Keratinocyte (primary cell): ENCODE results near the gene ASPN. TPM values are rescaled to one million over a fixed set of nuclear protein-coding genes. Genes with fewer than 3 reads are reported as not detected.

Source experiments
- DNase-seq: peaks from one replicate; pipeline ENCODE4 v3.0.0-alpha.2; 2011; ENCODE audit warnings: low read depth, missing footprints, low spot score
- FAIRE-seq: peaks from 2 replicates; lab custom pipeline; 2011; peaks lifted over from hg19 to GRCh38; lab: Jason Lieb, UNC
- H2AFZ ChIP-seq: 2 replicates; pipeline ENCODE4 v1.6.0; 2012; ENCODE audit warnings: low read length, control low read depth, inconsistent platforms; ENCODE audit not compliant: control insufficient read depth
- H3K27ac ChIP-seq: 2 replicates; pipeline ENCODE4 v1.5.1; 2011; ENCODE audit warnings: low read length; ENCODE audit not compliant: control insufficient read depth, insufficient read depth
- H3K27me3 ChIP-seq: 3 replicates; pipeline ENCODE4 v1.6.0; 2011; ENCODE audit warnings: low read length; ENCODE audit not compliant: control insufficient read depth, insufficient read depth; ENCODE audit errors: extremely low read depth
- H3K36me3 ChIP-seq, 2 experiments: 2 replicates in 1 of 2; 3 replicates in 1 of 2; pipeline ENCODE4 v1.5.1; 2011; ENCODE audit warnings: low read length in 2 of 2, mild to moderate bottlenecking in 1 of 2; ENCODE audit not compliant: control insufficient read depth in 2 of 2, insufficient read depth in 2 of 2; ENCODE audit errors: extremely low read depth in 1 of 2
- H3K4me1 ChIP-seq: 3 replicates; pipeline ENCODE4 v1.5.1; 2011; ENCODE audit warnings: low read length; ENCODE audit not compliant: control insufficient read depth, insufficient read depth; ENCODE audit errors: extremely low read depth
- H3K4me2 ChIP-seq: 3 replicates; pipeline ENCODE4 v1.6.0; 2011; ENCODE audit warnings: low read depth, low read length; ENCODE audit not compliant: control insufficient read depth, insufficient read depth; ENCODE audit errors: extremely low read depth
- H3K4me3 ChIP-seq, 3 experiments: fragments of 200-600 bp in 1 of 3; sonication (generic) in 1 of 3; 2 replicates in 2 of 3; 3 replicates in 1 of 3; pipeline ENCODE4 v1.5.1; 2011 to 2016; ENCODE audit warnings: low read length in 3 of 3, mild to moderate bottlenecking in 3 of 3, control low read depth in 2 of 3, inconsistent platforms in 1 of 3, low read depth in 1 of 3, mixed read lengths in 1 of 3, mixed run types in 1 of 3, moderate library complexity in 1 of 3; ENCODE audit not compliant: control insufficient read depth in 2 of 3, insufficient read depth in 2 of 3; ENCODE audit errors: extremely low read depth in 1 of 3
- H3K79me2 ChIP-seq: 2 replicates; pipeline ENCODE4 v1.6.0; 2012; ENCODE audit warnings: low read length; ENCODE audit not compliant: control insufficient read depth, insufficient read depth
- H3K9ac ChIP-seq: 3 replicates; pipeline ENCODE4 v1.6.0; 2011; ENCODE audit warnings: low read length; ENCODE audit not compliant: control insufficient read depth, insufficient read depth; ENCODE audit errors: extremely low read depth
- H3K9me1 ChIP-seq: 3 replicates; pipeline ENCODE4 v1.6.0; 2011; ENCODE audit warnings: low read length; ENCODE audit not compliant: control insufficient read depth, insufficient read depth; ENCODE audit errors: extremely low read depth
- H3K9me3 ChIP-seq: 2 replicates; pipeline ENCODE4 v1.5.1; 2012; ENCODE audit warnings: low read depth, low read length; ENCODE audit not compliant: control insufficient read depth
- H4K20me1 ChIP-seq: 3 replicates; pipeline ENCODE4 v1.6.0; 2011; ENCODE audit warnings: low read length; ENCODE audit not compliant: control insufficient read depth, insufficient read depth; ENCODE audit errors: extremely low read depth
- EZH2 ChIP-seq: IDR thresholded peaks from one replicate; pipeline ENCODE4 v1.6.1; 2012; ENCODE audit warnings: inconsistent platforms, mild to moderate bottlenecking, low read length, moderate library complexity
- dilution Hi-C: fragments of 300-500 bp; cut with MboI; formaldehyde crosslinking; loops from one replicate; pipeline ENCODE4 v1.7.0; 2020; ENCODE audit warnings: low sequenced_read_pairs; ENCODE audit not compliant: extremely low pct_ligation_motif_present
- polyA plus RNA-seq, 5 experiments: library from polyadenylated mRNA; depleted of rRNA in 3 of 5; stranded (reverse) in 3 of 5; stranded (forward) in 1 of 5; unstranded in 1 of 5; fragments of >200 nt; gene quantifications; 1 replicate in 1 of 5; 2 replicates in 3 of 5; 3 replicates in 1 of 5; pipeline versions ENCODE4 v1.2.1 to v1.2.3, GENCODE V29; 2011 to 2012; ENCODE audit warnings: missing spikeins in 2 of 5, low read depth in 1 of 5, low replicate concordance in 1 of 5
- TF ChIP-seq, protein P1 (sequence below), 3 experiments: IDR thresholded peaks in 1 of 3; conservative IDR thresholded peaks in 1 of 3; optimal IDR thresholded peaks in 1 of 3; 2 replicates in 2 of 3; 3 replicates in 1 of 3; pipeline versions ENCODE3 to v1.5.1; 2011; ENCODE audit warnings: low read length in 3 of 3, mild to moderate bottlenecking in 3 of 3, moderate library complexity in 2 of 3, control low read depth in 1 of 3, inconsistent platforms in 1 of 3; ENCODE audit not compliant: insufficient read depth in 2 of 3; ENCODE audit errors: extremely low read depth in 1 of 3

The ASPN gene
- polyA plus RNA-seq, 1 donor (not counting 4 experiments of a cell fraction or from before 2014, with no cell fraction given): 0.63 TPM

DNA sequence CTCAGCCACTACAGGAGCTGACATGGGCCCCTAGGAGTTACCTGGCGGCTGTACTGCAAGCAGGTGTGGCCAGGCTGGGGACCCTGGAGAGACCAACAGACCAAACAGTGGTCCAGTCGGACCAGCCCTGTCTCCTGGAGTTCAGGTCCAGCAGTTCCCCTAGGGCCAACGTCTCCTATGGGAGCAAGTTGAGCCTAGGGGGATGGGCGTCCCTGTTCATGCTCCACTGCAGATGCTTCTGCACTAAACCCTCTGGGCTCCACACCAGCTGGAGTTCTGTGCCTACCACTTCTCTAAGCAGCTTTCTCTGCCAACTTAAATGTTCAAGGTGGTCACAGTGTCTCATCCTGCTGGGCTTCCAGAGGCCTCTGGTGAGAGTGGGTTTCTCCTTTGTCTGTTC lies 37.5 kb downstream of the ASPN start:
- no peaks in the 10 kb centered on the region for H3K27me3 ChIP-seq
- dilution Hi-C loops: no loop called here
- no peak overlapping the region for H2AFZ ChIP-seq
- TF ChIP-seq, protein P1, sequence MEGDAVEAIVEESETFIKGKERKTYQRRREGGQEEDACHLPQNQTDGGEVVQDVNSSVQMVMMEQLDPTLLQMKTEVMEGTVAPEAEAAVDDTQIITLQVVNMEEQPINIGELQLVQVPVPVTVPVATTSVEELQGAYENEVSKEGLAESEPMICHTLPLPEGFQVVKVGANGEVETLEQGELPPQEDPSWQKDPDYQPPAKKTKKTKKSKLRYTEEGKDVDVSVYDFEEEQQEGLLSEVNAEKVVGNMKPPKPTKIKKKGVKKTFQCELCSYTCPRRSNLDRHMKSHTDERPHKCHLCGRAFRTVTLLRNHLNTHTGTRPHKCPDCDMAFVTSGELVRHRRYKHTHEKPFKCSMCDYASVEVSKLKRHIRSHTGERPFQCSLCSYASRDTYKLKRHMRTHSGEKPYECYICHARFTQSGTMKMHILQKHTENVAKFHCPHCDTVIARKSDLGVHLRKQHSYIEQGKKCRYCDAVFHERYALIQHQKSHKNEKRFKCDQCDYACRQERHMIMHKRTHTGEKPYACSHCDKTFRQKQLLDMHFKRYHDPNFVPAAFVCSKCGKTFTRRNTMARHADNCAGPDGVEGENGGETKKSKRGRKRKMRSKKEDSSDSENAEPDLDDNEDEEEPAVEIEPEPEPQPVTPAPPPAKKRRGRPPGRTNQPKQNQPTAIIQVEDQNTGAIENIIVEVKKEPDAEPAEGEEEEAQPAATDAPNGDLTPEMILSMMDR (optimal IDR thresholded peaks at IDR 0.05 in 1 of 3, IDR thresholded peaks at IDR 0.05 in 1 of 3, conservative IDR thresholded peaks at IDR 0.05 in 1 of 3; ENCODE audit: extremely low read depth in 1 of 3, insufficient read depth in 2 of 3, low read length in 3 of 3): no peak
- FAIRE-seq (no peak), DNase-seq (no peak)
- no peak overlapping the region for H3K4me3 ChIP-seq
- H3K9me1 ChIP-seq: no peaks in the 10 kb centered on the region
- no peaks in the 10 kb centered on the region for H3K36me3 ChIP-seq
- H3K9ac ChIP-seq: no peak overlapping the region
- no peak overlapping the region for H3K4me2 ChIP-seq
- no peaks in the 10 kb centered on the region for H4K20me1 ChIP-seq
- peaks cover 4% of the 10 kb centered on the region for H3K4me1 ChIP-seq
- no peaks in the 10 kb centered on the region for H3K9me3 ChIP-seq
- H3K79me2 ChIP-seq: no peaks in the 10 kb centered on the region
- no peak overlapping the region for H3K27ac ChIP-seq

DNA sequence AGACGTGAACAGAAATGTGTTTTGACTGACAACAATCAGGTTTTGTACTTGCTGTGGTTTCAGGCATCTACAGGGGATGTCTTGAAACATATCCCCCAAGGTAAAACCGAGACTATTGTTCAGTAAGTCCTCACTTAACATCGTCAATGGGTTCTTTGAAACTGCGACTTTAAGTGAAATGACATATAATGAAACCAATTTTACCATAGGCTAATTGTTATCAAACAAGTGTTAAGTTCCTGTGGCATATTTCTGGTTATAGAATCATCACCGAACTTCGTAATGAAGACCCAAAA lies 41.6 kb downstream of the ASPN start:
- H3K27ac ChIP-seq: no peak overlapping the region
- H3K9me3 ChIP-seq: no peaks in the 10 kb centered on the region
- no peaks in the 10 kb centered on the region for H3K79me2 ChIP-seq
- no peak overlapping the region for H2AFZ ChIP-seq
- TF ChIP-seq EZH2: no peak
- TF ChIP-seq, protein P1 (optimal IDR thresholded peaks at IDR 0.05 in 1 of 3, IDR thresholded peaks at IDR 0.05 in 1 of 3, conservative IDR thresholded peaks at IDR 0.05 in 1 of 3; ENCODE audit: extremely low read depth in 1 of 3, insufficient read depth in 2 of 3, low read length in 3 of 3): no peak
- H3K36me3 ChIP-seq: no peaks in the 10 kb centered on the region
- H3K9me1 ChIP-seq: no peaks in the 10 kb centered on the region
- no peaks in the 10 kb centered on the region for H4K20me1 ChIP-seq
- H3K27me3 ChIP-seq: no peaks in the 10 kb centered on the region
- DNase-seq (no peak), FAIRE-seq (no peak)
- dilution Hi-C loops: no loop called here
- H3K9ac ChIP-seq: no peak overlapping the region
- H3K4me3 ChIP-seq: no peak overlapping the region
- H3K4me2 ChIP-seq: no peak overlapping the region
- H3K4me1 ChIP-seq: peaks cover 4% of the 10 kb centered on the region
